GM19452 (cell line): ENCODE results near the gene TRIM71.
"Not testable (repeated sequence)": the region's sequence is repeated elsewhere in the genome, so short reads cannot be mapped to it uniquely, and the experiment has no call there.

Source experiments
- ATAC-seq: cut with Tn5 transposase; IDR thresholded peaks from one replicate; pipeline ENCODE4 v1.9.1; 2021; ENCODE audit not compliant: unreplicated experiment

The TRIM71 gene

DNA sequence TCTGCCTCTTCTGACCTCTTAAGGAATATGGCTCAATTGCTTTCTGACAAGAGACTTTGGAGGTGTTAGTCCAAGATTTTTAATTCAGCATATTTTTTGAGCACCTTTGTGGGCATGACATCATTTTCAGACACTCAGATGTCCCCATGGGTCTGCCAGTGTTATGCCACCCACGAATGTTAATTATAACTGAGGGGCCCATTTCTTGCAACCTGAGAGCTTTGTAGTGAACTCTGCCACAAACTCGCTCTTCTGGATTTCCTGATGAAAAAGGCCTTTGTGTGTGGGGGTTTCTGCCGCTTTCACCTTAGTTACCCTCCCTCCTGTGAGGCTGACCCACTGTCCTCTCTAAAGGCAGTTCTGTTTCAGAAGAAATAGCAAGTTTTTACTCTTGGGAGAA lies 69.1 kb downstream of the TRIM71 start:
- no peak for ATAC-seq

GRCh38 chr3:32888739-32889138 lies 70.9 kb downstream of the TRIM71 start:
- ATAC-seq = peak; percentile 98

DNA sequence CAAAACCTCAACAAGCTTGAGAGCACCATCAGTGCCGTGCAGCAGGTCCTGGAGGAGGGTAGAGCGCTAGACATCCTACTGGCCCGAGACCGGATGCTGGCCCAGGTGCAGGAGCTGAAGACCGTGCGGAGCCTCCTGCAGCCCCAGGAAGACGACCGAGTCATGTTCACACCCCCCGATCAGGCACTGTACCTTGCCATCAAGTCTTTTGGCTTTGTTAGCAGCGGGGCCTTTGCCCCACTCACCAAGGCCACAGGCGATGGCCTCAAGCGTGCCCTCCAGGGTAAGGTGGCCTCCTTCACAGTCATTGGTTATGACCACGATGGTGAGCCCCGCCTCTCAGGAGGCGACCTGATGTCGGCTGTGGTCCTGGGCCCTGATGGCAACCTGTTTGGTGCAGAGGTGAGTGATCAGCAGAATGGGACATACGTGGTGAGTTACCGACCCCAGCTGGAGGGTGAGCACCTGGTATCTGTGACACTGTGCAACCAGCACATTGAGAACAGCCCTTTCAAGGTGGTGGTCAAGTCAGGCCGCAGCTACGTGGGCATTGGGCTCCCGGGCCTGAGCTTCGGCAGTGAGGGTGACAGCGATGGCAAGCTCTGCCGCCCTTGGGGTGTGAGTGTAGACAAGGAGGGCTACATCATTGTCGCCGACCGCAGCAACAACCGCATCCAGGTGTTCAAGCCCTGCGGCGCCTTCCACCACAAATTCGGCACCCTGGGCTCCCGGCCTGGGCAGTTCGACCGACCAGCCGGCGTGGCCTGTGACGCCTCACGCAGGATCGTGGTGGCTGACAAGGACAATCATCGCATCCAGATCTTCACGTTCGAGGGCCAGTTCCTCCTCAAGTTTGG lies 72.9 kb downstream of the TRIM71 start:
- no peak for ATAC-seq

GRCh38 chr3:32891365-32891764 lies 73.6 kb downstream of the TRIM71 start:
- ATAC-seq = no peak

GRCh38 chr3:32892625-32893598 lies 75.1 kb downstream of the TRIM71 start:
- no peak for ATAC-seq

DNA sequence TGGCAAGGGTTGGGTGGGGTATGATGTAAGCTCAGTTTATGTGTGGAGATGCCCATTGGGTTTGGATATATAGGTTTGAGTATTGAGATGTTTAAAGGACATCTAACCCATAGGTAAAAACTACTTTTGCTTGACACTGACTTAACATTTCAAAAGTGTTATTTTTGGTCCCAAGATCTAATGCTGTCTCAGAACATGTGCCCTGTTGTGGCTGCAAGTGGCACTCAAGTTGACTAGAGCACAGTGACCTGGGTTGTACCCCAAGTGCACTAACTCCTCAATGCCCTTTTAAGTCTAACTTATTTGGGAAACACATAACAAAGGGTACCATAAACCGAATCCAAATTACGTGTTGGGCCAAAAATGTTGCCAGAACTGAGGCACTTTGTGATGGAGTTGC lies 77.2 kb downstream of the TRIM71 start:
- ATAC-seq = no peak

DNA sequence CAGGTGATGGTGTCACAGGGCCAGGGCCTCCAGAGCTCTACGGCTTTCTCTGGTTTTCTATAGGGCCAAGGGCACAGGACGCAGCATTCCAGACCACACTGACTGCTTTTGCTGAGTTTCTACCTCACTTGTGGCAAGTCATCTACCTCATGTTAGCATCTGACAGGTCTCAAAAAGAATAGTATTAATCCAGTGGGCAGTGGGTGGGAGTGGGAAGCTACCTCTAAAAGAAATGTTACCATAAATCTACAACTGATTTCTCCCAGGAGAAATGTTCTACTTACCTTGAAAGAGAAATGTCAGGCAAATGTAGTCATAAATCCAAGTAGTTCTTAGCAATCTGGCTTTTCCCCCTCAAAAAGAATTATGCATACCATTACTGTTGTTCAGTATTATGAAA lies 77.9 kb downstream of the TRIM71 start:
- no peak for ATAC-seq

DNA sequence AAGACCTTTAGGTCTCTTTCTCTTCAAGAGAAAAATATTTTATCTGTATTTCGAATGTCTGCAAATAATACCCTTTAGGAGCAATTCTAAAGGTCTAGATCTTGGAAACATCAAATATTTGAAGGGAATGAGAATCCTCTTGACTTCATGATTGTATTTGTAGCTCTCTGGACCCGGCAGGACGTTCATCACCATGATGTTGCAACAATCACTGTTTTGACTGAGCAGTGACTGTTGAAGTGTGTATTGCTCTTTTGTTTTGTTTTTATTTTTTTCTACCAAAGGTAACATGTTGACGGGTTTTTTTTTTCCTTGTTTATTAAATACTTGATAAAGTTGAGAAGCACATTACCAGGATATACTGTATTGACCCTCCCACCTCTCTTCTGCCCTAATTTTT lies 78.3 kb downstream of the TRIM71 start:
- no peak for ATAC-seq

DNA sequence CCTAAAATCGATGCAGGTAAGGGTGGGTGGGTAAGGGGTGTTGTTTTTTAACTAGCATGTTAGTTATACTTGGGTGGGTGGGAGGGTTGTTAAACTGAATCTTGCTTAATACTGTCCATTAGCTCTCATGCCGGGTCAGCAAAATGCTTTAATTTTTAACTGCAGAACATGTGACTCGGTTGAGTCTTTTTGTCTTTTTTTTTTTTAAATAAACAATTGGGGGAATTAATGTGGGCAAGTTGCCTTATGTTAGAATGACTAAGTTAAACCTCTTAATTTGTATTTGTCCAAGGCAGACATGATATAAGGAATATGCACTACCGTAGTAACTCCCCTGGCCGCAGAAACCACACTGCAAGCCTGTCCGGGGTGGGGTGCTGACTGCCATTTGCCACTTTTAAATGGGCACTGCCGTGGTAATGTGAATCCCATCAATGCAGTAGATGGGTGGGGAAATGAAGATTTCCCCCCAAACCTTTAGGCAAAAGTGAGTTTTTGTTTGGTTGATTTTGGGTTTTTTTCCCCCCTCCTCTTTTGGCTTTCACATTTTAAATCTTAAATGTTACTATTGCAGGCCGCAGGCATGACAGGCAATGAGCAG lies 79.3 kb downstream of the TRIM71 start:
- no peak for ATAC-seq

DNA sequence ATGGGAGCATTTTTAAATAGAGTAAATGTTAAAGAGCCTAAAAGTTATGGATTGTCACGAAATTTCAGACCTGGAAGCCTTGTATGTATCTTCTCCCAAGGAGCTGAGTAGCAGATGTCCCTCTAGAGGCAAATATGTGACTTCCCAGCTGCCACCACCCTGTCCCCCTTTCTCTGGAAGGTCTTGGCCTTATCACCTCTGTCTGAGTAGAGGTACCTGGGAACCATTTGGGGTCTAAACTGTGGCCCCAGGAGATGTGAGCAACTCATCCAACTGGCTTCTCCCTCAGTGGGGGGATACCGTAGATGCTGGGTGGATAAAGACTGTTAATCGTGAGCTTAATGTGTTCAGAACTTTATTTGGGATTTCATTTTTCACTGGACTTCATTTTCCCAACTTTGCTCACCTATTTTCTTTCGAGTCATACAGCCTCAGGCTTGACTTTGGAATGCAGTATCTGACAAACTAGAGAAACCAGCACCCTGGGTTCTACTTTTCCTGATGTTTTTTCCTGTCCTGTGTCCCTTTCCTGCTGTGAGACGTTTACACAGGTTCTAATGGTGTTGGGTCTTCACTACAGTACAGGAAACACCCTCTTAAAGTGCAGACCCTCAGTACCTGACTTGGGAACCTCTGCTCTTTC lies 80.3 kb downstream of the TRIM71 start:
- no peak for ATAC-seq

GRCh38 chr3:32899265-32899664 lies 81.5 kb downstream of the TRIM71 start:
- no peak for ATAC-seq

- ATAC-seq = no peak
These were observed 83.5 kb downstream of the TRIM71 start for GRCh38 chr3:32901005-32901932.

DNA sequence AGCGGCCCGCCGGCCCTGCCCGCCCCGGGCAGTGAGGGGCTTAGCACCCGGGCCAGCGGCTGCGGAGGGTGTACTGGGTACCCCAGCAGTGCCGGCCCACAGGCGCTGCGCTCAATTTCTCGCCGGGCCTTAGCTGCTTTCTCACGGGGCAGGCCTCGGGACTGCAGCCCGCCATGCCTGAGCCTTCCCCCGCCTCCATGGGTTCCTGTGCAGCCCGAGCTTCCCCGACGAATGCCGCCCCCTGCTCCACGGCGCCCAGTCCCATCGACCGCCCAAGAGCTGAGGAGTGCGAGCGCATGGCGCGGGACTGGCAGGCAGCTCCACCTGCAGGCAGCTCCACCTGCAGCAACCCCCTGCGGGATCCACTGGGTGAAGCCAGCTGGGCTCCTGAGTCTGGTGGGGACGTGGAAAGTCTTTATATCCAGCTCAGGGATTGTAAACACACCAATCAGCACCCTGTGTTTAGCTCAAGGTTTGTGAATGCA lies 85.1 kb downstream of the TRIM71 start:
- ATAC-seq = not testable (repeated sequence)

DNA sequence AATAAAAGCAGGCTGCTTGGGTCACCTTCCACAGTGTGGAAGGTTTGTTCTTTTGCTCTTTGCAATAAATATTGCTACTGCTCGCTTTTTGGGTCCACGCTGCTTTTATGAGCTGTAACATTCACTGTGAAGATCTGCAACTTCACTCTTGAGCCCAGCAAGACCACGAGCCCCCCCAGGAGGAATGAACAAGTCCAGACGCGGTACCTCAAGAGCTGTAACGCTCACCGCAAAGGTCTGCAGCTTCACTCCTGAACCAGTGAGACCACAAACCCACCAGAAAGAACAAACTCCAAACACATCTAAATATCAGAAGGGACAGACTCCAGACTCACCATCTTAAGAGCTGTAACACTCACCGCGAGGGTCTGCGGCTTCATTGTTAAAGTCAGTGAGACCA lies 86.2 kb downstream of the TRIM71 start:
- no peak for ATAC-seq

GRCh38 chr3:32909999-32910398 lies 92.2 kb downstream of the TRIM71 start:
- no peak for ATAC-seq

DNA sequence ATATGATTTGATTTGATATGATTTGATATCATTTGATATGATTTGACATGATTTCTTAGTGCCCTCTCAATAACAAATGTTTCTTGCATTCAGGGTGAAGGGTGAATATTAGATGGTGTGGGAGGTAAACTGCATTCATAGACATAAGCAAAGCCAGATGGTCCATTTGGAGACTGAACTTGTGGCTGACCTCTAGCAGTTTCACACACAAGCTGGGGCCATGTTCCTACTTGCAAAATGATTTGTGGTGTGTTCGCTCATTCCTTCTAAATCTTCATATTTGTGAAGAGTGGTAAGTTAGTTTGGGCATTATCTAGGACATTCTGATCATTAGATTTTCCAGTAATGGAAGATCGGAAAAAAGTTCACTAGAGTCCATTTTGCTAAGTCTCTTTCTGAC lies 93.2 kb downstream of the TRIM71 start:
- ATAC-seq = no peak

- ATAC-seq = no peak
These were observed 94.2 kb downstream of the TRIM71 start for GRCh38 chr3:32912046-32912445.

- ATAC-seq = no peak
These were observed 96.1 kb downstream of the TRIM71 start for GRCh38 chr3:32913790-32914446.

DNA sequence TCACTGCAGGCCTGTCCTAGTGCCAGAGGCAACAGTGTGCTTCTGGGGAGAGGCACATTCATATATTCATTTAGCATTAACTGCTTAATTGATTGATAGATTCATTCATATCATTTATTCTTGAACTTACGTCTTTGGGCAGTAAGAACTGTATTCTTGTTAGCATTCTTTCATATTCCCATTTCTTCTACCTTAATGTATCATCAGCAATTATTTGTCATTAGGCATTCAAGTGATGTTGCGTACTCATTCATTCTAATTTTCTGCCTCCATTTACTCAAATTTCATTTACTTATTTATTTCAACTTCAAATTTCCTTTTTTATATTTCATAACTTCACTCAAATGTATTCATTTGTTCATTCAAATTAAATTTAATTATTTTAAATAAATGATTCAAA lies 102.1 kb downstream of the TRIM71 start:
- ATAC-seq = no peak
